Activated CD4-positive, CD25-positive, alpha-beta regulatory T cell treated with anti-CD3 and anti-CD28 coated beads, Interleukin-2, amount 50 U/mL, for 24 hours (primary cell): Measurements from ENCODE around the gene CAPS.

Experiments used
- ATAC-seq, 2 donors: fragments of 150-1000 bp; cut with Tn5 transposase; one replicate each; pipeline ENCODE4 v1.10.0; 2021; ENCODE audit warnings: mild to moderate bottlenecking in 1 of 2, moderate library complexity in 1 of 2

CAPS gene

DNA sequence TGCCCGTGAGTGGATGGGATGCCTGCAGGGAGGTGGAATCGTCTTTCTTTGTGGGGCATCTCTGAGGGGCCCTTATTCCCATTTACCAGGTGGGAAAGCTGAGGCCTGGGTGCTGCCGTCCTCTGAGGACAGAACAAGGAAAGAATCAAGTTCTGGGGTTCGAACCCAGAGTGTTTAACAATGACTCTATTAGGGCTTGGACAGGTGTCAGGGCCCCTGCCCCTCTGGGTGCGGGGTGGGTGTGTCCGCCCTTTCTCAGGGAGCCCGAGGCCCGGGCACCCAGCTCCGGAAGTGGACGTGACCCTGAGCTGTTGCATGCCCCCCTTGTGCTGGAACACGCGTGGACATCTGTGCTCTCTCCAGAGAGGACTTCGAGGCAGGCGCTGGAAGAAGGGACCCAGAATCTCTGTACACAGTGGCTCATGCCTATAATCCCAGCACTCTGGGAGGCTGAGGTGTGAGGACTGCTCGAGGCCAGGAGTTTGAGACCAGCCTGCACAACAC lies 21.2 kb upstream of the CAPS start:
- no peak for ATAC-seq

GRCh38 chr19:5893296-5893903 lies 20.7 kb upstream of the CAPS start:
- ATAC-seq, result no peak

DNA sequence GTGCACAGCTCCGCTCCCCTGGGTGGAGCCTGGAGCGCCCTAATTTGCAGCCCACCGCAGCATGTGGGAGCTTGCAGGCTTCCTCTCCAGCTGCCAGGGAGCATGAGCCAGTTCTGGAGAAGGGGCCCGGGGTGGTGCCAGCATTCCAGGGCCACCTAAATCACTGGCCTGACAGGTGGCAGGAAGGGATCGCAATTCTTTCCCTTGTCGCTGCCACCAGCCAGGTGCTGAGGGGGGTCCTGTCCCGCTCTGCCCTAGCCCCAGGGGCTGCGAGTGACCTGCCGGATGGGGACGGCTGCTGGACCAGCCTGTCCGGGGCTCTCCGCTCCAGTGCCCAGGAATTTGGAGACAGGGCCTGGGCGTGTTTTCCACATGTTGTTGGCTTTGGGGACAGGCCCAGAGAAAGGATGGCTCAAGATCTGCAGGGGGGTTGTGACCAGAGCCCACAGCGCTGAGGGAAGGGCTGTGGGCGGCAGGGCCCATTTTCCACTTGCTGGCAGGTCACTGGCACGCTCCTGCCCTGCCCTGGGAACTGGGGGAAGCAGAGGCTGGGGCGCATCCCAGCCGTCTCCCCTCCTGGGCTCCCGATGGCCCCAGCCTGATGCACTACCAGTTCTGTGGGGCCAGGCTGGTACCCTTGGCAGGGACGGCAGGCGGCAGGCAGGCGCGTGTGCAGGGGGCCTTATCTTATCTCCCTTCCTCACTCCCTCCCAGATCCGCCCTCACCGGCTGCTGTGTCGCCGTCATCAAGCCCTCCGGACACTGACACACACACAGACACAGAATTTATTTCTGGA lies 19.9 kb upstream of the CAPS start:
- ATAC-seq, result no peak

DNA sequence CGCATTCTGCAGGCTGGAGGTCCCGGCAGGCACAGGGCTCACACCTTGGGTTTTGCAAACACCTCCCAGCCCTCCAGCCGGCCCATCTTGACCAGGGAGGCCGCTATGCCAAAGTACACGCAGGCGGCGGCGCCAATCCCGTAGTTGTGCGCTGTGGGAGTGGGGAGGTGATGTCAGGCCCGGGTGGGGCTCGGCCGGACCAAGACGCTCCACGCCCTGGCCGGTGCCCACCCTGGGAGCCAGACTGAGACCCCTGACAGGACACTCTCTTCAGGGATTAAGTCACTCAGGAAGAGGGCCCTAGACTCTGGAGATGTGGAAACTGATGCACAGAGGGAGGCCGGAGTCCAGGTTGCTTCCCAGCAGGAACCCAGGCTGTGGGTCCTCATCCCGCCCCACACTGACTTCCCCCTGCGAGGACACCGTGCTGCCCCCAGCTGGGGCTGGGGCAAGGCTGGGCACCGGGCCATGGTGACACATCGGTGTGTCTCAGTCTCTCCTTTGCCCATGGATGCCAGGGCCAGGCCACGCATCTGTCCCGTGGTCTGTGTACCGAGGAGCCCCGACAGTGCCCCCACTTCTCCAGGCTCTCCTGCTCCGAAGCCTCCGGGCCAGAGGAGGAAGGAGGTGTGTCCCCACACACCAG lies 19.2 kb upstream of the CAPS start:
- no peak for ATAC-seq

DNA sequence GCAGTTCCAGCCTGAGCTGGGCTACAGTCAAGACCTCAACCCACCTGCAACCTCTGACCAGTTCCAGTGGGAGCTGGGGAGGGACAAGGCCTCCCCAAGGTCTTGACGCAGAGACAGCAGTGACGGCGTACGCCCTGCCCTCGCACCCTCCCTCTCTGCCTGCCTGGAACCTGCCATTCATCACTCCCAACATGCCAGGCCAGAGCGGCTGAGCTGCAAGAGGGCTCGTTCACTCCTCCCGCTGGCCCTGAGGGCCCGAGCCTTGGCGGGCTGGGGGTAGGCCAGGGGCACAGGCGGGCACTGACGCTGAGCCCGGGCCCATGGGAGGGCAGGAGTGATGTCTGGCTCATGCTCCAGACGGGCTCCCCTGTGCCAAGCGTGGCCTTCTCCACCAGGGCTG lies 18.6 kb upstream of the CAPS start:
- no peak for ATAC-seq

DNA sequence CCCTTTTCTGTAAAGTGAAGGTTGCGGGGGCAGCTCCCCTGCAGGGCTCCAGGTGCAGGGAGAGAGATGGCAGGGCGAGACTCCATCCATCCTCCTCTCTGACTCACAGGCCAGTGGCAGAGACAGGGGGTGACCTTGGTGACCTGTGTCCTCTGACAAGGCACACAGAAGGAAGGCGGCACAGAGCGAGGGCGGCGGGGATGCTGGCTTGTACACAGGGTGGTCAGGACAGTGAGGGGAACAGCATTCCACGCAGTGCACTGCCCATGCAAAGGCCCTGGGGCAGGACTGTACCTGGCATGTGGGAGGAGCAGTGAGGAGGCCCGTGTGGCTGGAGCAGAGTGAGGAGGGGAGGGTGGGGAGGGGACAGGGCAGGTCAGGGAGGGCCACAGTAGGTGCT lies 18.2 kb upstream of the CAPS start:
- ATAC-seq, result no peak

GRCh38 chr19:5896365-5897076 lies 17.5 kb upstream of the CAPS start:
- ATAC-seq, result no peak

- ATAC-seq, result no peak
Observed at GRCh38 chr19:5897189-5897969, 16.7 kb upstream of the CAPS start.

- no peak for ATAC-seq
Observed at GRCh38 chr19:5899728-5900526, 14.1 kb upstream of the CAPS start.

- no peak for ATAC-seq
Observed at GRCh38 chr19:5900976-5901375, 13.1 kb upstream of the CAPS start.

- ATAC-seq, result no peak
Observed at GRCh38 chr19:5903056-5903623, 10.9 kb upstream of the CAPS start.

DNA sequence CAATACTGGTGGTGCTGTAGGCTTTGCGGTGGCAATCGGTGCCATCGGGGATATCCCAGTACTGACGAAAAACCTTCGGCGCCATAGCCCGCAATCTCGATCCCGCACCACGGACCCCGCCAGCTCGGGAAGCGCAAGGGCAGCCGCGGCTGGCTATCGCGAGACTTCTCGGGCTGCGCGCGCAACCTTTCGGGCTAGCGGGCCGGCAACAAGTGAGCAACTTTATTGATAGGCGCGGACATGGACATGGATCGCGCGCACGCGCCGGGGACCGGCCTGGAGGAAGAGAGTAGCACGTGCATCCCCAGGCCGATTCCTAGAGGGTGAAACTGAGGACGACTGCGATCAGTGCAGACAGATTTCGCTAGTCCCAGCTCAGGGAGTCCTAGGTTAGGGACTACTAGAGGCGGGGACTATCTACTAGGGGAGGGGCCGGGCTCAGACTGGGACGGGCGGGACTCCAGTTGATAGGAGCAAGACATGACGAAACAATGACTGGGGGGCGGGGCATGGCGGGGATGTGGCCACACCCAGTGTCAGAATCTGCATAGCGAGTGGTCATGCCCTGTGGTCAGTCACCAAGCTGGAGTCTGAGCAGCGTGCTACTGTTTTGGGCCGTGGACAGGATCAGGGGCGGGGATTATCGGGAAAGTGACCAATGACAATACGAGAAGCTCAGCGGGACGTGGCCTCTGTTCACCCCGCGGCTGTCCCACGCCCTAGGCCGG lies 10.3 kb upstream of the CAPS start, which contains the start of gene NDUFA11:
NDUFA11 (minus strand) TSS at position 167 of the 728 bp plus-strand sequence; CDS start at position 85, 82 bp downstream.
- ATAC-seq, result peak; percentile 47 to 50

DNA sequence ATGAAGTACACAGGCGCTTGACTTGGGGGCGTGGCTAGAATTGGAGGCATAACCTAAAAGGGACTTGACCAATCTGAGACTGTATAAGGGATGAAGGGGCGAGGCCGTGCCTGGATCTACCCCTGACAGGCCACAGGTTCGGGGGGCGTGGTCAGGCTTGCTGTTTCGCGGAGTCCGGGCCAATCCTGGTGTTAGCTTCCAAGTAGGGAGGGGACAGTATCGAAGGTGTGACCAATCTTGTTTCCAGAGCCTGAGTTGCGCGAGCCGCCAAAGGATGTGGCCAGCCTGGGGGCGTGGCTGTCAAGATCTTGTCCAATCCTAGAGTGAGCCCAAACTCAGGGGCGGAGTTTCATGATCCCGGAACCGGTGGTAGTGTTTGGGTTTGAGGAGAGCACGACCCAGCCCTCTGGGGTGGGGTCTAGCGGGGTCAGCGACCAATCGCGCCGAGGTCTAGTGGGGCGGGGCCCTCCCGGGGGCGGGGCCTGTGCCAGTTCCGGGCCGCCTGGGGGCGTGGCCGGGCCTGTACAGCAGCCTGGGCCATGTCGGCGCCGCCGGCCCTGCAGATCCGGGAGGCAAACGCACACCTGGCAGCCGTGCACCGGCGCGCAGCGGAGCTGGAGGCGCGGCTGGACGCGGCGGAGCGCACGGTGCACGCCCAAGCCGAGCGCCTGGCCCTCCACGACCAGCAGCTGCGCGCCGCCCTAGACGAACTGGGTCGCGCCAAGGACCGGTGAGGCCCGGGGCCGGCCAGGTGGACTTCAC lies 9.5 kb upstream of the CAPS start, which contains the start of gene VMAC:
VMAC (plus strand) TSS at position 521 of the 762 bp plus-strand sequence; CDS start at position 540, 19 bp downstream.
- peak; percentile 82 to 86 for ATAC-seq

DNA sequence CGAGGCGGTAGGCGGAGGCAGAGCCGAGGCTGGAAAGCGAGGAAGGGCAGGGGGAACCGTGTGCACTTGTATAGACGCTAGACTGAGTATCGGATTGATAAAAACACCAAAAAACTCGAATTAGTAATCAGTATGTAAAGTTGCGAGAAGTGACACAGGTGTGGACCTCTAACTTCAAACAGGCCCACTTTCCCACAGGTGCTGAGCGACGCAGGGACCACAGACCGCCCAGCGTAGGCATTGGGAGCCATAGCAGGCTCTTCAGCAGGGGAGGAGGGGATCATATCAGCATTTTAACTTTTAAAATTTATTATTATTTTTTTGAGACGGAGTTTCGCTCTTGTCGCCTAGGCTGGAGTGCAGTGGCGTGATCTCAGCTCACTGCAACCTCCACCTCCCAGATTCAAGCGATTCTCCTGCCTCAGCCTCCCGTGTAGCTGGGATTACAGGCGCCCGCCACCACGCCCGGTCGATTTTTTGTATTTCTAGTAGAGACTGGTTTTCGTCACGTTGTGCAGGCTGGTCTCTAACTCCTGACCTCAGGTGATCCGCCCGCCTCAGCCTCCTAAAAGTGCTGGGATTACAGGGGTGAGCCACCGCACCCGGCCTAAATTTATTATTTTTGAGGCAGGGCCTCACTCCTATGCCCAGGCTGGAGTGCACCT lies 8.8 kb upstream of the CAPS start:
- no peak for ATAC-seq

DNA sequence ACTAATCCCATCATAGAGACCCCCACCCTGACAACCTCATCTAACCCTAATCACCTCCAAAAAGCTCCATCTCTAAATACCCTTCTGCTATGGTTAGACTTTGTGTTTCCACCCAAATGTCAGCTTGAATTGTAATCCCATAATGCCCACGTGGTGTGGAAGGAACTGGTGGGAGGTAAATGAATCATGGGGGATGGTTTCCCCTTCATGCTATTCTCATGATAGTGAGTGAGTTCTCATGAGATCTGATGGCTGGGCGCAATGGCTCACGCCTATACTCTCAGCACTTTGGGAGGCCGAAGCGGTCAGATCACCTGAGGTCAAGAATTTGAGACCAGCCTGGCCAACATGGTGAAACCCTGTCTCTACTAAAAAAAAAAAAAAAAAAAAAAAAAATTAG lies 6.8 kb upstream of the CAPS start:
- no peak for ATAC-seq

DNA sequence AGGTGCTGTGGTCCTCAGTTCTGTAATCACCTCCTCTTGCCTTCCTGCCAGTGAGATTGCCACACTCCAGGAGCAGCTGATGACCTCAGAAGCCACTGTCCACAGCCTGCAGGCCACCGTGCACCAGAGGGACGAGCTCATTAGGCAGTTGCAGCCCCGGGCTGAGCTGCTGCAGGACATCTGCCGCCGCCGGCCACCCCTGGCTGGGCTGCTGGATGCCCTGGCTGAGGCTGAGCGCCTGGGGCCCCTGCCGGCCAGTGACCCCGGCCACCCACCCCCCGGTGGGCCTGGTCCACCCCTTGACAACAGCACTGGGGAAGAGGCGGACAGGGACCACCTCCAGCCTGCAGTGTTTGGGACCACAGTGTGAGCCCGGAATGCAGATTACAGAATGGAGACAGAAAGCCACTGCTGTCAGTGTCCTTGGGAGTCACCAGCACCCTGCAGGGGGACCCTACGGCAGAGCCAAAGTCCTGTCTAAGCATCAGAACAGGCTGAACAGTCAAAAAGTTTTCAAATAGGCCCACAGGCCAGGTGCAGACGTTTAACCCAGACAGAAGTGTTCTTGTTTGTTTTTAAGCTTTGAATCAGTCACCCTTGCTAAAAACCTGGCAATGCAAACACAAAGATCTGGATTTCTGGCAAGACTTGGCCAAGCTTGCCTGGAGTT lies 5.1 kb upstream of the CAPS start:
- ATAC-seq, result no peak

GRCh38 chr19:5910638-5910907 lies 3.5 kb upstream of the CAPS start:
- ATAC-seq, result no peak

DNA sequence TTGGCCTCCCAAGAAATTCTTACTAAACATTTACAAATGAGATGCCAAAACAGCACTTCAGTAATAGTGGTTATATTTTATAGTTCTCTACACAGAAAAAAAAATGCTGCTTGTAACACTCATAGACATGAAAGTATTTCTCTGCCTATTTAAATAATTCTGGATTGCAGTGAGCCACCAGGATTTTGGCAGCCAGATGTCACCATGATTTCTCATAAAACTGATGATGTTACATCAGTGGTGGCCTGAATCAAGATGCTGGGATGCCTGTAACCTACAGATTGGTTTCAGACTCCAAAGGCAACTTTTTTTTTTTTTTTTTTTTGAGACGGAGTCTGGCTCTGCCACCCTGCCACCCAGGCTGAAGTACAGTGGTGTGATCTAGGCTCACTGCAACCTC lies 2.7 kb upstream of the CAPS start:
- no peak for ATAC-seq
